HG03045 (cell line): ENCODE measurements around the gene ALDH1L1.

Experiments used
- ATAC-seq: cut with Tn5 transposase; IDR thresholded peaks from one replicate; pipeline ENCODE4 v1.9.1; 2021; ENCODE audit warnings: mild to moderate bottlenecking, moderate library complexity; ENCODE audit not compliant: unreplicated experiment

The ALDH1L1 gene

DNA sequence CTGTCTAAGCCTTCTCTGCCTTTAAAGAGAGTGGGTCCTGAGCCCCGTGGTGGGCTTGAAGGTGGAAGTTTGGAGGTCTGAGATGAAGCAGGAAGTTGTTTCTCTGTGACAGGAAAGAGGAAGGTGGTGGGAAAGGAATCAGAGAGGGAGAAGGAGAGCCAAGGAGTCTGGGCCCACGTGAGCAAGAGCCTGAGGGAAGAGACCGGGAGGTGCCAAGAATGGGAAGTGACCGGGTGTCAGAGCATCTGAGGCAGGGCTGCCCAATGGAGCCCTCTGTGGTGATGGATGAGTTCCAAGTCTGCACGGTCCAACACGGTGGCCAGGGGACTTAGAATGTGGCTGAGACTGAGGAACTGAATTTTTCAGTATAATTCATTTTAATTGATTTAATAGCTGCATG is 24.6 kb downstream of the ALDH1L1 start:
- no peak for ATAC-seq

- no peak for ATAC-seq
These were observed 25.1 kb downstream of the ALDH1L1 start for GRCh38 chr3:126155280-126155640.

GRCh38 chr3:126154391-126155279 is 25.8 kb downstream of the ALDH1L1 start:
- ATAC-seq = no peak

DNA sequence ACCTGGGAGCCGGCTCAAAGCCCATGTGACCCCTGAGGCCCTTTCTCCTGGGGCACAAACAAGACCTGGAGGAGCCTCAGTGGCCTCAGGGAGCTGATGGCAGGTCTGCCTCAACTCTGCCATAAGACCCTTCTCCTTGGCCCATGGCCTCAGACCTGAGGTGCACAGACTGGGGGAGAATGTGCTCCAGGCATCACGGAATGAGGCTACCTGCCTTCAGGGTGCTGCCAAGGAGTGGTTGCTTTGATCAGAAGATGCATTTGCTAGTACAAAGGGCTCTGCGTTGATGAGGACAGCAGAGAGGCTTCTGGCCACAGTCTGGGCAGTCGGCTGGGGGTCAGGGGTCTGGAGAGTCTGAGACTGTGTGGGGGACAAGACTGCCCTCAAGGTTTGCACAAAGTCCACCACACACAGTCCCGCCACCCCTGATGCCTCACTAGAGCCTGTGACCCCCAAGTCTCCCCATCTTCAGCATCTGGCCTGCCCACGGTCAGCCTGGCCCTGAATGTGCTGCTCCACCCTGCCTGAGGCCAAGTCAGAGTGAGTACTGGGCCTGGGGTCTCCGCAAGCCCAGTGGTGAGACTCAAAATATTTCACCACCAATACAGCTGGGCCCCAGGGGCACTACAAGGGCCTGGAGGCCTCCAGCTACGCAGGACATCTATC is 26.6 kb downstream of the ALDH1L1 start:
- no peak for ATAC-seq

- no peak for ATAC-seq
These were observed 27.3 kb downstream of the ALDH1L1 start for GRCh38 chr3:126152901-126153694.

GRCh38 chr3:126152458-126152857 is 27.9 kb downstream of the ALDH1L1 start:
- no peak for ATAC-seq

DNA sequence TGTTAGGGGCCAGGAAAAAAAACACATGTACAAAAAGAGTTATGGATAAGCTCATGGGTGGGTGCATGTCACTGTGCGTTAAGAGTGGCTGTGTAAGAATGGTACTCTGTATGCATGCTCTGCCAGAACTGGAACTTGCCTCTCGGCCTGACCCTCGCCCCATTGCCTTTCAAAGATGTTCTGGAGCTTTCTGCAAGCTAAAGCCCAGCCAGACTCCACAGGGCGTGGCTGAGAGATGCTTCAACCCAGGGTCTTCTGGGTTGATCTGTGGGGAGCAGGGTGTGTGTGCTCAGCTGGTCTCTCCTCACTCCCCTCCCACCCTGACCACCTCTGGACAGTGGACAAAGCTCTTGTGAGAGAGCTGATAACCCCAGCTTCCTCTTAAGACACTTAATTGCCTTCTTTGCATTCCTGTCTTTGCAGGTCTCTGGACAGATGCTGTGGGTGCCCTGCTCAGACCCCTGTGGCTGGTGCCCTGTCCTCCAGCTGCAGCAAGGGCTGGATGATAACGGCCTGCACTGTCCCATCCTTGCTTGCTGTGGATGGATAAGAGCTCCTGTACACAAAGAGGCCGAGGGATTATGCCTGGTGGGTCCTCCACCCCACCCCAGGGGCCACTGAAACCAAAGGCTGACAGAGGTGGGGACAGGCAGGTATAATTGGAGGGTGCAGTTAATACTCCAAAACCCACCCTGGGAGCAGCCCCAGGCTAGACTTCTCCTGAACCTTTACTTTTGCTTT is 28.7 kb downstream of the ALDH1L1 start:
- ATAC-seq = no peak

DNA sequence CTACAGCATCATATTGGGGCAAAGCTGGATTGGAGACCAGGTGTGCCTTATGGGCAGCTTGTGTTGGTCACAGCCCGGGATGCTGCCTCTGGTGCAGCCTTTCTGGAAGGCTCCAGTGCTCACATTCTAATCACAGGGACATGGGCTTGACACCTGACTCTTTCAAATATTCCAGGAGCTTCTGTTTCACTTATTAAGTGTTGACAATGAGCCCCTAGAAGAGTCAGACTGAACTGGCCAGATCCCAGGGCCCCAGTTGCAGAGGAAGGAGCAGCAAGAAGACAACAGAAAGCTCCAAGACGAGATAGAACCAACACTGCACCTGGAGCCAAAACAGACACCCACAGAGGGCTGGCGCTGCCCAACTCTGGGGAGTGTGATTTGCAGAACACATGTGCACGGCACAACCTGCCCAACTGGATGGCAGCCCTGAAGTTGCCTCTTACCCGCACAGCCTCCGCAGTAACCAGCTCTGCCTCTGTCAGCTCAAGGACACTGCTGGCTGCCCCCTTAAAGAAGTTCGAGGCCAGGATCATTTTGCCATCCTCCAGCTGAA is 30.3 kb downstream of the ALDH1L1 start:
- ATAC-seq = no peak

- ATAC-seq = no peak
These were observed 31.0 kb downstream of the ALDH1L1 start for GRCh38 chr3:126149256-126149902.

GRCh38 chr3:126147932-126148683 is 32.3 kb downstream of the ALDH1L1 start:
- ATAC-seq = no peak

GRCh38 chr3:126147147-126147931 is 33.0 kb downstream of the ALDH1L1 start:
- ATAC-seq = no peak

DNA sequence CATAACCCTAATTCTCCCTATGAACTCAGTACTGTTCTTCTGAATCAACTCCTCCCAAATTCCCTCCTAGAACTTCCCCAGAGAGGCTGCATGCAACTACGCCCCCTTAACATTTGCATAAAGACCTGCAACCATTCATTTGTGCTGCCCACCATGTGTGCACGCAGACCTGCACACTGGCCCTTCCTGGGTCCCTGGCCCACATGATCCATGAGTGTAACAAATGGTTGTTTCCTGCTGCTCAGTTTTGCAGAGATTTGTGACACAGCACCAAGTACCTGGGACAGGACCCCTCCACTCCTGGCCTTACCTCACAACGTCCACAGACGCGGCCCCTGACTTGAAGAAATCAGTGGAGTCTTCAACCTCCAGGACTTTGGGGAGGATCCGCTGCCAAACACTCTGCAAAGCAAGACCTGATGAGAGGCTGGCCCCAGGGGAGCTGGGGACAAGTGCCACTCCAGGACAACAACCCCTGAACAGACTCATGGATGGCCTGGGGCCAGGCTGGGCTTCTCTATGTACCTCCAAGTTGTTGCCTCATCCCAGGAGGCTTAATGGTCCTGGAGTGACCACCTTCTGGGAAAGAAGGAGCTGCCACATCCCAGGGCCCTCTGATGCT is 33.8 kb downstream of the ALDH1L1 start:
- no peak for ATAC-seq

GRCh38 chr3:126146034-126146433 is 34.4 kb downstream of the ALDH1L1 start:
- ATAC-seq = no peak

DNA sequence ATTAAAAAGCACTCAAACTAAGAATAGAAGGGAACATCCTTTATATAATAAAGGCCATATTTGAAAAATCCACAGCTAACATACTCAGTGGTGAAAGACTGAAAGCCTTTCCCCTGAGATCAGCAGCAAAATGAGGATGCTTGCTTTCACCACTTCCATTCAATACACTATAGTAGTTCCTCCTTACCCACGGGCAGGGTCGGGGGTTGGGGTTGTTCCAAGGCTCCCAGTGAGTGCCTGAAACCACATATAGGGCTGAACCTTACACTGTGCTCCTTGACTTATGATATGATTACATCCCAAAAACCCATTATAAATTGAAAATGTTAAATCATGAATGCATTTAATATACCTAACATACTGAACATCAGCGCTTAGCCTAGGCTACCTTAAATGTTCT is 37.7 kb downstream of the ALDH1L1 start:
- ATAC-seq = no peak

- ATAC-seq = no peak
These were observed 42.8 kb downstream of the ALDH1L1 start for GRCh38 chr3:126137490-126138130.

DNA sequence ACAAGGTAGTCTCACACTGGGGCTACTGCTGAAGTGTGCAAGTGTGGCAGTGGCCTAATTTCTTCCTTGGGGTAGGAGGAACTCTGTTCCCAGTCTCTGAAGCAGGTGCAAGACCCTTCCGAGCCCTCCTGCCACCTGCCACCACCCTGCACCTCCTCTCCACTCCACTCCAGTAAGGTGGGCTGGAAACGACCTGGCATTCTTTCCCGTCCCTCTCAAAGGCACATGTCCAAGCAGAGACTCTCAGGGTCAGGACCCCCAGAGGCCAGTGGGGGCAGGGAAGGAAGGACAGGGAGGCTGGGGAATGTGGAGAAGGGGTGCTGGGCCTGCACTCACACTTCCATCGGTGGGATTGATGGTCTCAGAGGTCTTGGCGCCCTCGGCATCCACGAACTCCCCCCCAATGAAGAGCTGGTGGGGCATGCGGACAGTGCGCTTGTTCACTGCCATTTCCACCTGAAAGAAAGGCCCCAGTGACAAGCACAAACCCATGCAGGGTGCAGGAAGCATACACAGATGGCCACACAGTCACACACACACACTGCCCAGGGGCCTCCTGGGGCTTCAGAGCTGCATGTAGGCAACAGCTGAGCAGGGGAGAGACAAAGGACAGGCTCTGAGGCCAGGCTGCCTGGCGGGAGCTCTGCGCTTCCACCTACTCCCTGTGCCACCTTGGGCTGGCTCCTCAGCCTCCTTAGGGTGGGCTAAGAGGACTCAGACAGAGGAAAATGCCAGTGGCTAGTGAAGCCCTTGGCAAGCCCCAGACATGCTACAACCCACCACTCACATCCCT is 43.8 kb downstream of the ALDH1L1 start:
- no peak for ATAC-seq
